ENCODE results near the gene ZNF99. TPM values are rescaled to one million over a fixed set of nuclear protein-coding genes. Genes with fewer than 3 reads are reported as not detected.
"Not testable (repeated sequence)": the region's sequence is repeated elsewhere in the genome, so short reads cannot be mapped to it uniquely, and the experiment has no call there.

The ZNF99 gene
- total and polyA plus RNA-seq, 7 donors: under 0.01 to 0.01 TPM; not detected in 5

GRCh38 chr19:22733691-22734090 lies 50.3 kb downstream of the ZNF99 start:
- intact Hi-C loops (cut with DNase I): no loop called here
- TF ChIP-seq CTCF (IDR thresholded peaks at IDR 0.05): no peak
- no peak overlapping the region for H3K4me3 ChIP-seq
- no peak overlapping the region for H3K27ac ChIP-seq
- H3K4me1 ChIP-seq: no peaks in the 10 kb centered on the region
- no peak for DNase-seq
- H3K27me3 ChIP-seq (ENCODE audit: insufficient read depth in 3 of 3, low read length in 2 of 3): no peaks in the 10 kb centered on the region
- no peak for ATAC-seq
- no peaks in the 10 kb centered on the region for H3K36me3 ChIP-seq (ENCODE audit: insufficient read depth in 1 of 2, low read depth in 1 of 2)
- 66 to 77% (median 74%) methylated on average over 7 of the region's 7 CpGs for WGBS, 3 donors
- no peaks in the 10 kb centered on the region for H3K9me3 ChIP-seq

GRCh38 chr19:22728214-22728613 lies 55.7 kb downstream of the ZNF99 start:
- 75 to 82% (median 77%) methylated on average over 4 of the region's 4 CpGs for WGBS, 3 donors
- DNase-seq; H3K9me3 ChIP-seq; H3K4me3 ChIP-seq; H3K27me3 ChIP-seq (ENCODE audit: insufficient read depth in 3 of 3, low read length in 2 of 3); H3K36me3 ChIP-seq (ENCODE audit: insufficient read depth in 1 of 2, low read depth in 1 of 2); ATAC-seq; H3K4me1 ChIP-seq; H3K27ac ChIP-seq; intact Hi-C loops (cut with DNase I): not testable (repeated sequence)

- H3K4me1 ChIP-seq; H3K27ac ChIP-seq; ATAC-seq; H3K4me3 ChIP-seq; DNase-seq; H3K36me3 ChIP-seq (ENCODE audit: insufficient read depth in 1 of 2, low read depth in 1 of 2); H3K9me3 ChIP-seq; intact Hi-C loops (cut with DNase I); H3K27me3 ChIP-seq (ENCODE audit: insufficient read depth in 3 of 3, low read length in 2 of 3): not testable (repeated sequence)
- WGBS, 3 donors: 76 to 94% (median 84%) methylated on average over 6 of the region's 6 CpGs
Measured at GRCh38 chr19:22721533-22721932, 62.4 kb downstream of the ZNF99 start.

- no peak overlapping the region for H3K4me3 ChIP-seq
- no peak for ATAC-seq
Measured at GRCh38 chr19:22708983-22709382, 75.0 kb downstream of the ZNF99 start.

GRCh38 chr19:22703096-22703495 lies 80.9 kb downstream of the ZNF99 start:
- WGBS, 3 donors: 93 to 98% (median 98%) methylated on average over 16 to 28 of the region's 28 CpGs

More at GRCh38 chr19:22708983-22709382, 75.0 kb downstream of the ZNF99 start:
- Histone ChIP-seq H3K4me1 (no peaks in the 10 kb centered on the region), H3K9me3 (peaks cover 7% of the 10 kb centered on the region), H3K27ac (no peak overlapping the region), H3K36me3 (ENCODE audit: insufficient read depth in 1 of 2, low read depth in 1 of 2) (no peaks in the 10 kb centered on the region), H3K27me3 (ENCODE audit: insufficient read depth in 3 of 3, low read length in 2 of 3) (no peaks in the 10 kb centered on the region)
- TF ChIP-seq CTCF (IDR thresholded peaks at IDR 0.05): no peak
- no peak for DNase-seq
- intact Hi-C loops (cut with DNase I): no loop called here
- WGBS, 3 donors: 18 to 24% (median 23%) methylated on average over 27 of the region's 27 CpGs

GRCh38 chr19:22702661-22703060 lies 81.3 kb downstream of the ZNF99 start:
- H3K9me3 ChIP-seq; intact Hi-C loops (cut with DNase I); H3K36me3 ChIP-seq (ENCODE audit: insufficient read depth in 1 of 2, low read depth in 1 of 2); ATAC-seq; DNase-seq; H3K4me3 ChIP-seq; H3K27ac ChIP-seq; H3K27me3 ChIP-seq (ENCODE audit: insufficient read depth in 3 of 3, low read length in 2 of 3); H3K4me1 ChIP-seq: not testable (repeated sequence)
- 88 to 95% (median 91%) methylated on average over 12 to 22 of the region's 22 CpGs for WGBS, 3 donors

More at GRCh38 chr19:22703096-22703495, 80.9 kb downstream of the ZNF99 start:
- H3K4me3 ChIP-seq; DNase-seq; H3K9me3 ChIP-seq; intact Hi-C loops (cut with DNase I); H3K27me3 ChIP-seq (ENCODE audit: insufficient read depth in 3 of 3, low read length in 2 of 3); H3K4me1 ChIP-seq; H3K36me3 ChIP-seq (ENCODE audit: insufficient read depth in 1 of 2, low read depth in 1 of 2); ATAC-seq; H3K27ac ChIP-seq: not testable (repeated sequence)

Other genes with a start within 250 kb of the ZNF99 start
- gene ZNF492, start 149.8 kb downstream of the ZNF99 start, total RNA-seq: under 1 TPM in 1 of 4 donors, not detected in 3; 0.07 TPM
- under 1 TPM in 2 of 3 donors, not detected in 1; 0.01 to 0.03 TPM for gene ZNF492, start 149.8 kb downstream of the ZNF99 start, polyA plus RNA-seq
- gene ZNF723, start 48.1 kb upstream of the ZNF99 start, total RNA-seq: not detected
- not detected for gene ZNF723, start 48.1 kb upstream of the ZNF99 start, polyA plus RNA-seq
- gene ZNF728, start 219.0 kb upstream of the ZNF99 start, total RNA-seq: under 1 TPM; 0.11 to 0.51 (median 0.34) TPM
- under 1 TPM in 1 of 3 donors, not detected in 2; 0.08 TPM for gene ZNF728, start 219.0 kb upstream of the ZNF99 start, polyA plus RNA-seq